Anterior cingulate cortex (tissue), 58 donors: ENCODE results near the gene CHAF1A.

ENCODE experiments used
- DNase-seq, 58 donors: peaks; one replicate each; lab custom pipeline; 2025; lab: John Stamatoyannopoulos, UW

Gene CHAF1A, protein sequence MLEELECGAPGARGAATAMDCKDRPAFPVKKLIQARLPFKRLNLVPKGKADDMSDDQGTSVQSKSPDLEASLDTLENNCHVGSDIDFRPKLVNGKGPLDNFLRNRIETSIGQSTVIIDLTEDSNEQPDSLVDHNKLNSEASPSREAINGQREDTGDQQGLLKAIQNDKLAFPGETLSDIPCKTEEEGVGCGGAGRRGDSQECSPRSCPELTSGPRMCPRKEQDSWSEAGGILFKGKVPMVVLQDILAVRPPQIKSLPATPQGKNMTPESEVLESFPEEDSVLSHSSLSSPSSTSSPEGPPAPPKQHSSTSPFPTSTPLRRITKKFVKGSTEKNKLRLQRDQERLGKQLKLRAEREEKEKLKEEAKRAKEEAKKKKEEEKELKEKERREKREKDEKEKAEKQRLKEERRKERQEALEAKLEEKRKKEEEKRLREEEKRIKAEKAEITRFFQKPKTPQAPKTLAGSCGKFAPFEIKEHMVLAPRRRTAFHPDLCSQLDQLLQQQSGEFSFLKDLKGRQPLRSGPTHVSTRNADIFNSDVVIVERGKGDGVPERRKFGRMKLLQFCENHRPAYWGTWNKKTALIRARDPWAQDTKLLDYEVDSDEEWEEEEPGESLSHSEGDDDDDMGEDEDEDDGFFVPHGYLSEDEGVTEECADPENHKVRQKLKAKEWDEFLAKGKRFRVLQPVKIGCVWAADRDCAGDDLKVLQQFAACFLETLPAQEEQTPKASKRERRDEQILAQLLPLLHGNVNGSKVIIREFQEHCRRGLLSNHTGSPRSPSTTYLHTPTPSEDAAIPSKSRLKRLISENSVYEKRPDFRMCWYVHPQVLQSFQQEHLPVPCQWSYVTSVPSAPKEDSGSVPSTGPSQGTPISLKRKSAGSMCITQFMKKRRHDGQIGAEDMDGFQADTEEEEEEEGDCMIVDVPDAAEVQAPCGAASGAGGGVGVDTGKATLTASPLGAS

DNA sequence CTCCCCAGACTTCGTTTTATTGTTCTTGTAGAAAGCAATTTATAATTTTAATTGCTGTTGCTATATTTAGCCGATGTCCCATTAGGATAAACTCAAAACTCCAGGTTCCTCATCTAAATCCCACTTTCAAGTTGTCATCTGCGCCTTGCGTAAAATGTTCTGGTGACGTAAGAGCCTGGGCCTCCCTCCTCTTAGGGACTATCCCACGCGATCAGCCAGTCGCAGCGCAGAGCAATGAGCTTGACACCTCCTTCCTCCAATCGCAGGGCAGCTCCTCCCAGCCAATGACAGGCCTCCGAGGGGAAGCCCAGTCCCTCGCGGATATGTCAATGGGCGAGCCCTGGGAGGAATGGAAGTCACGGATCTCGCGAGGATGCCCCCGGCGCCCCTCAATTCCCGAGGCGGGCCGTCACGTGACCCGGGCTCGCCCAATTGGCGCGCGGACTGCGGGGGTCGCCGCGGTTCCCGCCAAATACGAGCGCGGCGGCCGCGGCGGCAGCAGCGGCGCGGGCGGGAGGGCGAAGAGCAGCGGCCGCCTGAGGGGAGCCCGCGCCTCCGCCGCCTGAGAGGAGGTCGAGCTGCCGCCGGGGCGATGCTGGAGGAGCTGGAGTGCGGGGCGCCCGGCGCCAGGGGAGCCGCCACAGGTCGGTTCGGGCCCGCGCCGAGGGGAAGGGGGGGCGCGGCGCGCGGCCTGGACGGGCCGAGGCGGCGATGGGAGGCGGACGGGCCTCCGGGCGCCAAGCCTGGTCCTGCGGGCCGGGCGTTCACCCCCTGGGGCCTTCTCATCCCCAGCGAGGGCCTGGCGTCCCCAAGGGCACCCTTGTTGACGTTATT is at the start of gene CHAF1A:
Gene CHAF1A (plus strand): TSS at position 470 of the 834 bp plus-strand sequence. CDS start 123 bp downstream, at position 593.
- peak; percentile 92 to 100 (median 99) for DNase-seq

DNA sequence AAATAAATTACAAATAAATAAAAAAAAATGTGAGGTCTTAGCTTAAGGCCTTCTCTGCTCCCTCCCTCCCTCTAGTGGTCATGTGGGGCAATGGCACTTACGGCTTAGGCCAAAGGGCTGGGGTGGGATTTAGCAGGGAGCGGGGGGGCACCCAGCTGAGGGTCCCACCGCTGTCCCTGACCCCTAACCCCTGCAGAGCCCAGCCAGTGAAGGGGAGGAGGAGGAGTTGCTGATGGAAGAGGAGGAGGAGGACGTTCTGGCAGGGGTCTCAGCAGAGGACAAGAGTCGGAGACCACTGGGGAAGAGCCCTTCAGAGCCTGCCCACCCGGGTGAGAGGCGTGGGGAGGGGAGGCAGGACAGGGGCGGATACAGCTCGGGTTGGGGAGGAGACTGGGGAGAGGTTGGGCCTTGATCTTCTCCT is 49.7 kb upstream of the CHAF1A start:
- peak in 3 of 58 donors; percentile 9 to 33 (median 30) for DNase-seq

DNA sequence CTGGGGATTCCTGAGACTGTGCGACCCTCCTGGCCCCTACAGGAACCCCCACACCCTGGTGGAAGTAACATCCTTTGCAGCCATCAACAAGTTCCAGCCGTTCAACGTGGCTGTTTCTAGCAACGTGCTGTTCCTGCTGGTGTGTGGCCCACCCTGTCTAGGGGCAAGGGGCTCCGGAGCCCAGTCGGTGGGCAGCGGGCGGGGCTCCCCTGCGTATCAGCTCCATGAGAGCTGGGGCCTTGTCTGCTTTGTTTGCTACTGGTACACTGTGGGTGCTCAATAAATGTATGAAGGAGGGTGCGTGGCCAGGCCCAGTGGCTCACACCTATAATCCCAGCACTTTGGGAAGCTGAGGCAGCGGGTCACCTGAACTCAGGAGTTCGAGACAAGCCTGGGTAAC is 48.2 kb upstream of the CHAF1A start:
- DNase-seq: no peak

DNA sequence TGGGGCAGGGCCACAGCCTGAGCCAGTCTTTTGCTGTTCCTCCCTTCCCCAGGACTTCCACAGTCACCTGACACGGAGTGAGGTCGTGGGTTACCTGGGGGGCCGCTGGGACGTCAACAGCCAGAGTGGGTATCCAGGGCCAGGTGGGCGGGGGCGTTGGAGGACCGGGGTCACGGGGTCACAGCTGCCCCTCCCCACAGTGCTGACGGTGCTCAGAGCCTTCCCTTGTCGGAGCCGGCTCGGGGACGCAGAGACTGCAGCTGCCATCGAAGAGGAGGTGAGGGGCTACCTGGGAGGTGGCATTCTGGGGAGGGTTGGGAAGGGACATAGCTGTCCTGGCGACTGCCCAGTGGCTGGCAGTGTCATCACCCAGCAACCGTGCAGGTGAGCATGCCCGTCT is 47.5 kb upstream of the CHAF1A start:
- no peak for DNase-seq

DNA sequence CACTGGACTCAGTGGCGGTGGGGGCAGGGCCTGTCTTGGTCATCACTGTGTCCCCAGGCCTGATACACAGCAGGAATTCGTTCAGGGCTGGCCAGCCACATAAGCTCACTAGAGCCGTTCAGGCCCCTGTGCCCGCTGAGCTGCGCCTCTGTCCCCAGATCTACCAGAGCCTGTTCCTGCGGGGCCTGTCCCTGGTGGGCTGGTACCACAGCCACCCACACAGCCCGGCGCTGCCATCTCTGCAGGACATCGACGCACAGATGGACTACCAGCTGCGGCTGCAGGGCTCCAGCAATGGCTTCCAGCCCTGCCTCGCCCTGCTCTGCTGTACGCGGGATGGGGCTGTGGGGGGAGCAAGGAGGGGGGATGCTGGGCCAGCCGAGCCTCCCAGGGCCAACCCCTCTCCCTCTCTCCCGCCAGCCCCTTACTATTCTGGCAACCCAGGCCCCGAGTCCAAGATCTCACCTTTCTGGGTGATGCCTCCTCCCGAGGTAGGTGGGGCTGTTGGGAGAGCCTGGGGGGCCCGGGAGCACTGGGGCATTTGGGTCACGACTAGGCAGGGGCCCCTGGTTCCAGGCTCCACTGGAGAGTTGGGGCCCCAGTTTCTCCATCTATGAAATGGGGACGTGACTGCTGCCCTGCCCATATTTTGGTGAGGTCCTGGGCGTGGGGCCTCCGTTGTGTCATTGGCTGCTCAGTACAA is 45.2 kb upstream of the CHAF1A start:
- peak in 3 of 58 donors; percentile 24 to 46 (median 40) for DNase-seq

DNA sequence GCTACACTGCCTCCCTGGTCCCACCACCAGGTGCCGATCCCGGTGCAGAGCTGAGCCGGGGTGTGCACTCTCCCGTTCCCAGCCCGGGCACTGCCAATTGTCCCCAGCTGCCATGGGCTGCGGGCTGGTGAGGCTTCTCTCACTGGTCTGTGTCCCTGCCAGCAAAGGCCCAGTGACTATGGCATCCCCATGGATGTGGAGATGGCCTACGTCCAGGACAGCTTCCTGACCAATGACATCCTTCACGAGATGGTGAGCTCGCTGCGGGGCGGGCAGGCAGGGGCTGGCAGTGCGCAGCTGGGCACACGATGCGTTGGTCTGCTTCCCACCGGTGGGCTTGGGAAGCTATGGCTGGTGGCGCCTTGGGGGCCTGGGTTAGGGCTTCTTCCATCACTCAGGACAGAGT is 44.5 kb upstream of the CHAF1A start:
- DNase-seq: no peak

DNA sequence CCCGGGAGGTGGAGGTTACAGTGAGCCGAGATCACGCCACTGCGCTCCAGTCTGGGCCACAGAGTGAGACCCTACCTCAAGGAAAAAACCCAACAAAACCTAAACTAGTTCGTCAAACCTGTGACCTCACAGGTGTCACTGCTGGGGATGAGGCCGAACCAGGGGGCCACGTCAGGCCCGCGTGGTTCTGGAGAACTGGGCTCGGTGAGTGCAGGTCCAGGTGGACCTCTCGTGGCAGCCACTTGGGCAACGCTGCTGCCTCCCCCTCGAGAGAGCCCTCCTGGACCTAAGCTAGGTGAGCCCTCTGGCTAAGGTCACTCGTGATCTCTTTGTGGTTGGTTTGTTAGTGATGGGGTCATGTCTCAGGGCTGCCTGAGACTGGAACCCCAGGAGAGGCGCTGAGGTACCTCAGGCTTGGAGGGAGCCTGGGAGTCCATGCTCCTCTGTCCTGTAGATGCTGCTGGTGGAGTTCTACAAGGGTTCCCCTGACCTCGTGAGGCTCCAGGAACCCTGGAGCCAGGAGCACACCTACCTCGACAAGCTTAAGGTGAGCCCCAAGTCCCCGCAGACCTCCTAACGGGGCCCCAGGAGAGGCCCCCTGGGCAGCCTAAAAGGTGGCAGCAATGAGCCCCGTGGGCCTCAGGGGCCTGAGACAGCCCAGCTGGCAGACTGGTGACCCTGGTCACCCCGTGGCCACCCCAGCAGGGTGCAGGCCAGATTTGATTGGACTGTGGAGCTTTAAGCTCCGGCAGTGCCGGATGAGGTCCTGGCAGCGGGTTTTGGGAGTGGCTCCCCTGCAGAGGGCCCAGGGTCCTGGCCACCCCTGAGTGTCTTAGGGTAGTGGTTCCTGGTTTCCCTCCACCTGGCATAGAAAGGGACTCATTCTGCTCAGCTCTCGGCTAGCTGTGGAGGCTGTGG is 43.5 kb upstream of the CHAF1A start:
- no peak for DNase-seq

DNA sequence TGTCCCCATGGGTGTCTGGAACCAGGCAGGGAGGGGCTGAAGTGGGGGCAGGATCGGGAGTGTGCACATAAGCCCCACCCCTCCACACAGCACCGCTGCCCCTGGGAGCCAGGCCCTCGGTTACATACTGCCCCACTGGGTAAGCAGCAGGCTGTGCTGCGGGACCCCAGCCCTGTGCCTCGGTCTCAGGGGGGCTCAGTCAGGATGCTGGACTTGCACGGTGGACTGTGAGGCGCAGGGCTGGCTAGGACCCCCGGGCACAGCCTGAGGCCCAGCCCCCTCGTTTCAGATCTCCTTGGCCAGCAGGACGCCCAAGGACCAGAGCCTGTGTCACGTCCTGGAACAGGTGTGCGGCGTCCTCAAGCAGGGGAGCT is 42.8 kb upstream of the CHAF1A start:
- no peak for DNase-seq

DNA sequence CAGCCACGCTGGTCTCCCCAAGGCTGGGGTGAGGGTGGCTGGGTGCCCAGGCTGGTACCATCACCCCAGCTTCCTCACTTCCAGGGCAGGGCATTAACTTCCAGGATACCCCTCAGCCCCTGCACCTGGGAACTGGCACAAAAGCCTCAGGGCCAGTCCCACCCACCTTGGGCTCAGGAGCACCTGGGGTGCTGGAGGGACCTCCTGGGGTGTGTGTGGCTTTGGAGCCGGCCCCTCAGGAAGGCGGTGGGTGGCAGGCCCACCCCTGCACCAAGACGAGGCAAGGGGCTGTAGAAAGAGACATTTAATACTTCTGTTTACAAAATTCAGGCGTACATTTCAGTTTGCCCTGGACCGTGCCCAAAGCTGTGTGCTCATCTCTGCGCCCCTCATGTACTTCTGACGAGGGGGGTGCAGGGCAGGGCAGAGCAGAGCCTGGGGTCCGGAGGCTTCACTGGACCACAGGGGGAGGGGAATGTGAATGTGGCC is 42.3 kb upstream of the CHAF1A start:
- no peak for DNase-seq

DNA sequence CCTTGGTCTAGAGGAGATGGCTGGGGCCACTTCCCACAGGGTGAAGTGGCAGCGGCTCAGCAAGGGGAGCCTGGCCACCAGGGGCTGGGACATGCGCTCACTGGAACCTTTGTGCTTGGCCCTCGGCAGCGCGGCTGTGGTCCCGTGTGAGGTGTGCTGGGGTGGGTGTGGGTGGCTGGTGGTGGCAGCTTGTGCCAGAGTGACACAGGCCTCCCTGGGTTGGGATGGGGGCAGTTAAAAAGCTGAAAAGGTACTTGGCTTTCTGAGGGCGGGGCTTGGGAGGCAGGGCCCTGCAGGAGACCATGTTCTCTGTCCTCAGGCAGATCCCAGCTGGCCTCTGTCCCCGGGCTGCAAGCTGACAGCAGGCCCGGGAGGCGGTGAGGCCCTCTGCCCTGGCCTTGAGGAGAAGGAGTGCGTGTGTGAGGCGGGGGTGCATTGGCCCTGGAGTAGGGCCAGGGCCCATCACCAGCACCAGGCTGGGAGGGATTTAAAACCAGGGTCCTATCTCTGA is 41.7 kb upstream of the CHAF1A start:
- DNase-seq: no peak

DNA sequence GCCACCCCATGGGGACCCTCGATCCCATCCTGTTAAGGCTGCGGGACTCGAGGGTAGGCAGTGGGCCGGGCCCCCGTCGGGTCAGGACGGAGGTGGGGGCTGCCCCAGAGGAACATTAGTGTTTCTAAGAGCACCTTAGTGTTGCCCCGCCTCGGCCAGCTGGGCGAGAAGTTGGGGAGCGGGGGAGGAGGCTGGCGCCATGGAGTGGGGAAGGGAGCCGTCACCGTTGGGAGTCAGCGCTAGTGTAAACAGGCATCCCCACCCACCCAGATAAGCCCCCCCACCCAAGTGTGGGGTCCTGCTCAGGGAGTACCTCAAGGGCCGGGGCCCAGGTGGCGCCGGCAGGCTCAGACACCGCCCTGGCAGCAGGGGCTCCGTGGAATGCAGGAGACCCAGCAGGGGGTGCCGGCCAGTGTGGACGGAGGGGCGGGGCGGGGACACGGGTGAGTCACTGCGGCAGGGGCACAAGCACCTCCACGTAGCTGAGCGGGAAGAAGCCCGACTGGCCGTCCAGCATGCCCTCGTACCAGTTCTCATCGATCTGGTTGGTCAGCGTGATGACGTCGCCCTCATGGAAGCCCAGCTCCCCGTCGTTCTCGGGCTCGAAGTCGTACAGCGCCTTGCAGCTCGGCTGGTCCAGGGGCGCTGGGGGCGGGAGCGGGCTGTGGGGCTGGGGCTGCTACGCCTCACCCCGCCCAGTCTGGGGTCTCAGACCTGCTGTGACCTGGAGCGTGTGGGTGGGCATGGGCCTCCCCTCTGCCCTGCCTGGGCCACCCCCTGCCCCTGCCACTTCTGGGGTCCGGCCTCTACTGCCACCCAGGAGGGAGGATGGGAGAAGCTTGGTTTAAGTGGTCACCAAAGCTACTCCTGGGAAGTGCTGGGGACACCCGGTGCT is 41.0 kb upstream of the CHAF1A start:
- DNase-seq: no peak

DNA sequence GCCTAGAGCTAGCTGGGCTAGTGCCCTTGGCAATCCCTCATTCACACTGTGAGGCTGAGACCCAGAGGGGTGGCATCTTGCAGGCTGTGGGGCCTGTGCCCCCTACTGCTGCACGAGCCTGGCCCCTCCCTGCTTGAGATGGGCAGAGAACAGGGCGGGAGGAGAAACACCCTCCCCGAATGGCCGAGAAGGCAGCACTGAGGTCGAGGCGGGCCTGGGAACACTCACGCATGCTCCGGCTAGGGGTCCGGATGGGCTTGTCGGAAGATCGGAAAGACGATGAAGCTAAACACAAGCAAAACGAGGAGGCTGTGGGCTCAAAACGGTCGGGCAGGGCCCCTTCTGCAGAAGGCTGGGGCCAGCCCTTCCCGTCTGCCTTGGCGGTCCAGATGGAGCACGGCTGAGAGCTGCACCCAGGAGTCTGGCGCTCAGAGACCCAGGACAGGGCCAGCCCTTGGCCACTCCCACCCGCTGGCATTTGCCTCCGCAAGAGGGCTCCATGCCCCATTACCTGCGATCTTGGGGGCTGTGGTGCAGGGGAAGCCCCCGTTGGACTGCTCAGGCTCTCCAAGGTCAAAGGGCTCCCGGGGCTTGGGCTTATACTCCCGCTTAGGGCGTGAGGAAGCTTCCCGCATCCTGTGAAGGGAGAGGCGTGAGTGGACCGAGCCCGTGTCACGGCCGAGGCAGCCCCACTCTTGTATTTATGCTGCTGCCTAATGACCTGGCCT is 40.2 kb upstream of the CHAF1A start:
- no peak for DNase-seq

DNA sequence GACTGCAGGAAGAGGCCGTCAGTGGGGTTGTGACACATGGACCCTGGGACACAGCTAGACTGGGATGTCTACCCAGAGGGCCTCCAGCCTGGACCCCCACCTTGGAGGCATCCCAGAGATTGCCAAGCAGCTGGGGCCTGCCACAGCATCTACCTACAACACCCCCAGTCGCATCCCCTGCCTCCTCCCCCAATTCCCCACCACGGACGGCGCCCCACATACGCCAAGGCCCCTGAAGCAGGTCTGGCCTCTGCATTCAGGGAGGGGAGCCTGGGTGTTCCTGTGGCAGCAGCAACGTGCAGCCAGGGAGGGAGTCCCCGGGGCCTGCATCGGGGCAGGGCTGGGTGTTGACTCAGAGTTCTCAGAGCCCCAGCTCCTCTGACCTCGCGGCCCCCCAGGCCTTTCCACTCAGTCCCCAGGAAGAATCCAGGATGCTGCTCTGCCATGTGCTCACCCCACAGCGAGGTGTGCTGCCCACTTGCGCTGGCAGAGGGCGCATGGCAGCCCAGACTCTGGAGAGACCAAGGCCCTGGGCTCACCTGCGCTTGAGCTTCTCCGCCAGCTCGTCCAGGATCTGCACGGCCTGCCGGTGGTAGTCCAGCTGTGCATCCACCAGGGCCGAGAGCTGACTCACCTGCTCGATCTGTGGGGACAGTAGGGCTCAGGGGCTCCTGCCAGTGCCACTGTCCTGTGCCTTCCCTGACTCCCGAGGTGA is 39.5 kb upstream of the CHAF1A start:
- peak in 1 of 58 donors; percentile 31 for DNase-seq

DNA sequence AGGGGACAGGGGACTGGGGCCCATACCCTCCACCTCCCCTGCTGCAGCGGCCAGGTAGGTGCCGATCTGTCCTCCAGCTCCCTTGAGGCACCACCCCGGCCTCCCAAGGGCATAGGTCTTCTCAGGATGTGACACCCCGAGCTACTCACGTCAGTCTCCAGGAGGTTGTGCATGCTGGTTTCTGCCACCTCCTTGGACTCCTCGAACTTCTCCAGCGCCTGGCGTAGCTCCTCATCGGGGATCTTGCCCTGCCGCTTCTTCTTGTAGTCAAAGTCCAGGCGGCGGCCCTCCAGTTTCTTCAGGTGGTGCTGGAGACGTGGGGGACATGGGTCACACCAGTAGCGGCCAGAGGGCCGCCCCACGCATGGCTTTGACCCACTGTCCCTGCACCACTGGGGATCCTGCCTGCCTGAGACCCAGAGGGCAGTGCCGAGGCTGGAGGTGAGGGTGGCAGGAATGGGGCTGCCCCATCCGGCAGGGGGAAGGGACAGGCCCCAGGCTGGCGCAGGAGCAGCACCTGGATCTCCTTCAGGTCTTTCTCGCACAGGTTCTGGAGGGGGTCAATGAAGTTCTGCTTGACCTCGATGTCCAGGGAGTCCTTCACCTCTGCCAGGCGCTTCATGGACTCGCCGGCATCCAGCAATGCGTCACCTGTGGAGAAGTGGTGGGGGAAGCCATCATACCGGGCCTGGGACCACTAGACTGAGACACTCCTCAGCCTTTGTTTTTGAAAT is 38.7 kb upstream of the CHAF1A start:
- DNase-seq: no peak

DNA sequence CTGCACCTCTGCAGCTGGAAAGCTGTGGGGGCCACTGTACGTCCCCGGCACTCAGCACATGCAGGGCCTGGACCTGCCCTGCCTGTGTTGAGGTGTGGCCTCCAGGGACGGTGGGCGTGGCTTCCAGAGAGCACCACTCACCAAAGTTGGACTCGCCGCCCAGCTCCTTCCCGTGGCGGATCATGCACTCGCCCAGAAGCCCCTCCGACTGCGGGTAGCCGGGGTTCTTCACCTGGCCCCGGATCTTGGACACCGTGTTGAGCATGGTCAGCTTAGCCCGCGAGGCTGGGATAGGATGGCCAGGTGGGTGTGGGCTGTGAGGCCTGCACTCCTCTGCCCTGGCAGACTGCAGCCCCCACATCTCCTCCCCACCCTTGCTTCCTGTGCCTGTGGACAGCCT is 37.1 kb upstream of the CHAF1A start:
- DNase-seq: no peak
